VCaP (cell line): Measurements from ENCODE around the gene ANO4.

Experiments
- H3K27ac ChIP-seq: fragments of 450-650 bp; 2 replicates; pipeline ENCODE4 v1.5.1; 2017
- CTCF ChIP-seq: fragments of 450-650 bp; conservative IDR thresholded peaks from 2 replicates; pipeline ENCODE4 v1.5.1; 2017; ENCODE audit warnings: mild to moderate bottlenecking, moderate library complexity

Gene ANO4

GRCh38 chr12:100896192-100896591, 101.6 kb downstream of the ANO4 start:
- H3K27ac ChIP-seq, result no peak overlapping the region

GRCh38 chr12:100897240-100897639, 102.7 kb downstream of the ANO4 start:
- no peak for TF ChIP-seq CTCF
- H3K27ac ChIP-seq, result no peak overlapping the region

More at GRCh38 chr12:100896192-100896591, 101.6 kb downstream of the ANO4 start:
- TF ChIP-seq CTCF, result no peak

- H3K27ac ChIP-seq, result no peak overlapping the region
- TF ChIP-seq CTCF, result no peak
These were observed 104.7 kb downstream of the ANO4 start for GRCh38 chr12:100899301-100899700.

- H3K27ac ChIP-seq, result no peak overlapping the region
- no peak for TF ChIP-seq CTCF
These were observed 106.2 kb downstream of the ANO4 start for GRCh38 chr12:100900808-100901207.

GRCh38 chr12:100901266-100901665, 106.7 kb downstream of the ANO4 start:
- TF ChIP-seq CTCF, result no peak
- H3K27ac ChIP-seq, result no peak overlapping the region

GRCh38 chr12:100904270-100904669, 109.7 kb downstream of the ANO4 start:
- no peak for TF ChIP-seq CTCF
- H3K27ac ChIP-seq, result peak overlapping the region; percentile 15; the same call in 1 of the 2 replicates

- TF ChIP-seq CTCF, result no peak
- H3K27ac ChIP-seq, result no peak overlapping the region
These were observed 113.9 kb downstream of the ANO4 start for GRCh38 chr12:100908501-100908900.
